Glutamatergic neuron (in vitro differentiated cells): Measurements from ENCODE around the gene NOP53. TPM values are rescaled to one million over a fixed set of nuclear protein-coding genes. Genes with fewer than 3 reads are reported as not detected.
"Not testable (repeated sequence)": the region's sequence is repeated elsewhere in the genome, so short reads cannot be mapped to it uniquely, and the experiment has no call there.

ENCODE experiments used
- DNase-seq: peaks from one replicate; pipeline ENCODE4 v3.0.0; 2022
- H3K27ac Mint-ChIP-seq: one replicate; pipeline ENCODE4 v1.8.0; 2020; ENCODE audit warnings: mild to moderate bottlenecking, mixed read lengths, inconsistent platforms; ENCODE audit not compliant: unreplicated experiment
- H3K27me3 Mint-ChIP-seq: one replicate; pipeline ENCODE4 v1.8.0; 2020; ENCODE audit warnings: mild to moderate bottlenecking, moderate library complexity, mixed read lengths, inconsistent platforms; ENCODE audit not compliant: unreplicated experiment
- H3K36me3 Mint-ChIP-seq: one replicate; pipeline ENCODE4 v1.8.0; 2020; ENCODE audit warnings: mild to moderate bottlenecking, mixed read lengths, inconsistent platforms; ENCODE audit not compliant: unreplicated experiment
- H3K4me1 Mint-ChIP-seq: one replicate; pipeline ENCODE4 v1.8.0; 2020; ENCODE audit warnings: mild to moderate bottlenecking, low read depth, mixed read lengths, inconsistent platforms; ENCODE audit not compliant: unreplicated experiment
- H3K4me3 Mint-ChIP-seq: one replicate; pipeline ENCODE4 v1.8.0; 2020; ENCODE audit warnings: mild to moderate bottlenecking, mixed read lengths, inconsistent platforms; ENCODE audit not compliant: unreplicated experiment
- H3K9me3 Mint-ChIP-seq: one replicate; pipeline ENCODE4 v1.8.0; 2020; ENCODE audit warnings: mild to moderate bottlenecking, moderate library complexity, mixed read lengths, inconsistent platforms; ENCODE audit not compliant: unreplicated experiment
- total RNA-seq: library from RNA; stranded (reverse); fragmentation: NEBNext Ultra II Directional; extraction: Animal tissue kit (Norgen Biotek cat#: 25700); gene quantifications from one replicate; pipeline ENCODE4 v1.2.1, GENCODE V29; 2021; ENCODE audit not compliant: unreplicated experiment
- TF ChIP-seq, protein P1 (sequence below): fragments of 200-600 bp; sonication (generic); IDR thresholded peaks from one replicate; pipeline ENCODE4 v1.5.0; 2021; ENCODE audit not compliant: partially characterized antibody, unreplicated experiment

Gene NOP53
- total RNA-seq, 1 donor from 2014 or later = 163 TPM

DNA sequence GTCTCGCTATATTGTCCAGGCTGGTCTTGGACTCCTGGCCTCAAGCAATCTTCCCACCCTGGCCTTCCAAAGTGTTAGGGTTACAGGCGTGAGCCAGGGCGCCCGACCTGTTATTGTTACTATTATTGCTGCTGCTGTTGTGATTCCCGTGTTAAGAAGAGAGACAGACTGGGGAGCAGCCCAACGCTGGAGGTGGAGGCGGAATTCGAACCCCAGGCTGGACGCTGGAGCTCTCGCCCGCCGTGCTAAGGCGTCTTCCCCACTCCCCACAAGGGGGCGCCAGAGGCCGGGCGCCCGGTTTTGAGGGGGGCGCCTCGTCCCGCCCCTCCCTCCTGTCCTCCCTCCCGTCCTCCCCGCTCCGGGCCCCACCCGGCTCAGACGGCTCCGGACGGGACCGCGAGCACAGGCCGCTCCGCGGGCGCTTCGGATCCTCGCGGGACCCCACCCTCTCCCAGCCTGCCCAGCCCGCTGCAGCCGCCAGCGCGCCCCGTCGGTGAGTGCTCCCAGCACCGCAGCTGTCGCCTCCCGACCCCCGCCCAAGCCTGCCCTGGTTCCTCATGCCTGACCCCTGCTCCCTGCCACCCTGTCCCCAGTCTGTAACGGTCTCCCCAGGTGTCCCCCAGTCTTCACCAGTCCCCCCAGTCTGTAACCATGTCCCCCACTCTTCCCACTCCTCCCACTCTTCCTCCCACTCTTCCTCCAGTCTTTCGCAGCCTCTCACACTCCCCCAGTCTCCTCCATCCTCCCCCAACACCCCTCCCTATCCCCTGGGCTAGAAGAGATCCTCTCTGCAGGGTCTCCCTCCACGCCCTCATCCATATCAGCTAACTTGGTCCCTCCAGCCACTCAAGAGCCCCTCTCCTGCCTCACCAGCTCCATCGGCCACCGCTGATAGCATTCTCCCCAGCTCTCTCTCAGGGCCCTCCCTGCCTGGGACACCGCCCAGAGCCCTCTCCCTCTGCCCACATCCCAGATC lies 32.0 kb upstream of the NOP53 start, which contains the start of gene EHD2:
TSS of gene EHD2 (plus strand) at position 377 of the 976 bp plus-strand sequence. CDS start 3,191 bp downstream, outside the sequence.
- Mint-ChIP-seq H3K36me3 (peaks cover 7% of the 10 kb centered on the region), H3K4me3 (peak within 1 kb of the TSS; percentile 57), H3K4me1 (no peaks in the 10 kb centered on the region), H3K27me3 (peaks cover 17% of the 10 kb centered on the region), H3K9me3 (peaks cover 9% of the 10 kb centered on the region), H3K27ac (peak within 1 kb of the TSS; percentile 41)
- DNase-seq = peak; percentile 65
- TF ChIP-seq, protein P1, sequence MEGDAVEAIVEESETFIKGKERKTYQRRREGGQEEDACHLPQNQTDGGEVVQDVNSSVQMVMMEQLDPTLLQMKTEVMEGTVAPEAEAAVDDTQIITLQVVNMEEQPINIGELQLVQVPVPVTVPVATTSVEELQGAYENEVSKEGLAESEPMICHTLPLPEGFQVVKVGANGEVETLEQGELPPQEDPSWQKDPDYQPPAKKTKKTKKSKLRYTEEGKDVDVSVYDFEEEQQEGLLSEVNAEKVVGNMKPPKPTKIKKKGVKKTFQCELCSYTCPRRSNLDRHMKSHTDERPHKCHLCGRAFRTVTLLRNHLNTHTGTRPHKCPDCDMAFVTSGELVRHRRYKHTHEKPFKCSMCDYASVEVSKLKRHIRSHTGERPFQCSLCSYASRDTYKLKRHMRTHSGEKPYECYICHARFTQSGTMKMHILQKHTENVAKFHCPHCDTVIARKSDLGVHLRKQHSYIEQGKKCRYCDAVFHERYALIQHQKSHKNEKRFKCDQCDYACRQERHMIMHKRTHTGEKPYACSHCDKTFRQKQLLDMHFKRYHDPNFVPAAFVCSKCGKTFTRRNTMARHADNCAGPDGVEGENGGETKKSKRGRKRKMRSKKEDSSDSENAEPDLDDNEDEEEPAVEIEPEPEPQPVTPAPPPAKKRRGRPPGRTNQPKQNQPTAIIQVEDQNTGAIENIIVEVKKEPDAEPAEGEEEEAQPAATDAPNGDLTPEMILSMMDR = peak; percentile 96

DNA sequence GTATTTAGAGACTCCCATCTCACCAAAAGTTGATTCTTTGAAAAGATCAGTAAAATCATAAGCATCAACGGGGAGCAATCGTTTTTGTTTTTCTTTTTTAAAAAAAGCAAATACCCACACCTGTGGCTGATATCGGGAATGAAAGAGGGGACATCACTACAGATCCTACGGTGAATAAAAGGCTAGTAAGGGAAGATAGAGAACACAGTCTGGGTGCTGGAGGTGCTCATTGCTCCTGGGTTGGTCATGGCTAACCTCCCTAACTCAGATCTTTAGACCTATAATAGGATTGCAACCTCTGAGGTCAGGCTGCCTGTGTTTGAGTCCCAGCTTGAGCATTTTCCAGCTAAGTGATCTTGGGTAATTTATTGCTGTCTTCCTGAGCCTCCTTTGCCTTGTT lies 31.0 kb upstream of the NOP53 start:
- Mint-ChIP-seq H3K36me3 (peaks cover 7% of the 10 kb centered on the region), H3K4me3 (no peak overlapping the region), H3K4me1 (peaks cover 3% of the 10 kb centered on the region), H3K9me3 (peaks cover 10% of the 10 kb centered on the region), H3K27ac (no peak overlapping the region), H3K27me3 (peaks cover 17% of the 10 kb centered on the region)
- TF ChIP-seq, protein P1 = no peak
- DNase-seq = no peak

DNA sequence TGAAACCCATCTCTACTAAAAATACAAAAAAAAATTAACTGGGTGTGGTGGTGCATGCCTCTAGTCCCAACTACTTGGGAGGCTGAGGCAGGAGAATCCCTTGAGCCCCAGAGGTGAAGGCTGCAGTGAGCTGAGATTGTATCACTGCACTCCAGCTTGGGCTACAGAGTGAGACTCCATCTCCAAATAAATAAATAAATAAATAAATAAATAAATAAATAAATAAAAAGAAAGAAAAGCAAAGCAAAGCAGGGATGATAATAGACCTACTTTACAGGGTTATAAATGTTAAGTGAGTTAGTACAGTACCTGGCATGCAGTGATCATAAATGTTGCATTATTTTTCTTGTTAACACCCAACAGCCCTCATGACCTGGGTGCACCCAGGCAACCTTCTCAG lies 30.5 kb upstream of the NOP53 start:
- Mint-ChIP-seq H3K9me3 (peaks cover 11% of the 10 kb centered on the region), H3K27me3 (peaks cover 17% of the 10 kb centered on the region)
- DNase-seq, H3K4me3 Mint-ChIP-seq, H3K27ac Mint-ChIP-seq, H3K36me3 Mint-ChIP-seq, H3K4me1 Mint-ChIP-seq: not testable (repeated sequence)

DNA sequence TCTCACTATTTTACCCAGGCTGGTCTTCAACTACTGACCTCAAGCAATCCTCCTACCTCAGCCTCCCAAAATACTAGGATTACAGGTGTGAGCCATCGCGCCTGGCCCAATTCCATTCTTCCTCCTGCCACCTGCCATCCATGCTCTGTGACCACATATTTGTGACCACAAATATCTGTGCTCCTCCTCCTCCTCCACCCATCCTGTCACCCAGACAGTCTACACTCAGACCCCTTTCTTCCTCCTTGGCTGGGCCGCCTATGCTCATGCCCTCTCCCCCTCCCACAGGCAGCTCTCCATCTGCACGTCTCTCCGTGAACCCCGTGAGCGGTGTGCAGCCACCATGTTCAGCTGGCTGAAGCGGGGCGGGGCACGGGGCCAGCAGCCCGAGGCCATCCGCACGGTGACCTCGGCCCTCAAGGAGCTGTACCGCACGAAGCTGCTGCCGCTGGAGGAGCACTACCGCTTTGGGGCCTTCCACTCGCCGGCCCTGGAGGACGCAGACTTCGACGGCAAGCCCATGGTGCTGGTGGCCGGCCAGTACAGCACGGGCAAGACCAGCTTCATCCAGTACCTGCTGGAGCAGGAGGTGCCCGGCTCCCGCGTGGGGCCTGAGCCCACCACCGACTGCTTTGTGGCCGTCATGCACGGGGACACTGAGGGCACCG lies 28.9 kb upstream of the NOP53 start:
- peaks cover 7% of the 10 kb centered on the region for H3K36me3 Mint-ChIP-seq
- H3K27me3 Mint-ChIP-seq = peaks cover 20% of the 10 kb centered on the region
- TF ChIP-seq, protein P1 = no peak
- peaks cover 13% of the 10 kb centered on the region for H3K4me1 Mint-ChIP-seq
- H3K9me3 Mint-ChIP-seq = peaks cover 15% of the 10 kb centered on the region
- H3K27ac Mint-ChIP-seq = no peak overlapping the region
- H3K4me3 Mint-ChIP-seq = no peak overlapping the region
- DNase-seq = no peak

DNA sequence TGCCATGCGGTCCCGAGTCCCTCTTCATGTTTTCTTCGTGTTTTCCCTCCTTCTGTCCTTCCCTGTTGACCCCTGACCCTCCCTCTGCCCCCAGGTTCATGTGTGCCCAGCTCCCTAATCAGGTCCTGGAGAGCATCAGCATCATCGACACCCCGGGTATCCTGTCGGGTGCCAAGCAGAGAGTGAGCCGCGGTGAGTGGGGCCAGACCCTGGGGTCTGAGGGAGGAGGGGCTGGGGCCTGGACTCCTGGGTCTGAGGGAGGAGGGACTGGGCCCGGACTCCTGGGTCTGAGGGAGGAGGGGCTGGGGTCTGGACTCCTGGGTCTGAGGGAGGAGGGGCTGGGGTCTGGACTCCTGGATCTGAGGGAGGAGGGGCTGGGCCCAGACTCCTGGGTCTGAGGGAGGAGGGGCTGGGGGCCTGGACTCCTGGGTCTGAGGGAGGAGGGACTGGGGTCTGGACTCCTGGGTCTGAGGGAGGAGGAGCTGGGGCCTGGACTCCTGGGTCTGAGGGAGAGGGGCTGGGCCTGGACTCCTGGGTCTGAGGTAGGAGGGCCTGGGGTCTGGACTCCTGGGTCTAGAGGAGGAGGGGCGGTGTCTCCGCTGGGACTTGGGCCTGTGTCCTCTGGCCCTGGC lies 26.8 kb upstream of the NOP53 start:
- peak overlapping the region; percentile 97 for H3K27ac Mint-ChIP-seq
- not testable (repeated sequence) for H3K36me3 Mint-ChIP-seq, DNase-seq
- H3K9me3 Mint-ChIP-seq = peaks cover 13% of the 10 kb centered on the region
- H3K4me1 Mint-ChIP-seq = peaks cover 13% of the 10 kb centered on the region
- peak overlapping the region; percentile 74 for H3K4me3 Mint-ChIP-seq
- H3K27me3 Mint-ChIP-seq = peaks cover 17% of the 10 kb centered on the region
